Adipocyte (in vitro differentiated cells): ENCODE results near the gene GDA.

Experiments used
- DNase-seq: peaks from one replicate; pipeline ENCODE4 v3.0.0-alpha.2; 2015; ENCODE audit warnings: low read depth
- H3K27me3 ChIP-seq: replicated peaks from 2 replicates; pipeline ENCODE4 v1.7.0; 2013; ENCODE audit warnings: mild to moderate bottlenecking, low read length, moderate library complexity; ENCODE audit not compliant: control insufficient read depth, insufficient read depth
- H3K36me3 ChIP-seq: 2 replicates; pipeline ENCODE4 v1.7.0; 2013; ENCODE audit warnings: low read length, mild to moderate bottlenecking, moderate library complexity; ENCODE audit not compliant: control insufficient read depth, insufficient read depth, severe bottlenecking
- H3K4me1 ChIP-seq: 2 replicates; pipeline ENCODE4 v1.7.0; 2013; ENCODE audit warnings: mild to moderate bottlenecking, low read length, moderate library complexity; ENCODE audit not compliant: control insufficient read depth, insufficient read depth
- H3K4me3 ChIP-seq: 2 replicates; pipeline ENCODE4 v1.7.0; 2013; ENCODE audit warnings: mild to moderate bottlenecking, low read length, moderate library complexity
- H3K9ac ChIP-seq: 2 replicates; pipeline ENCODE4 v1.7.0; 2013; ENCODE audit warnings: mild to moderate bottlenecking, low read length, moderate library complexity
- H3K9me3 ChIP-seq: 2 replicates; pipeline ENCODE4 v1.7.0; 2013; ENCODE audit warnings: mild to moderate bottlenecking, low read length, moderate library complexity; ENCODE audit not compliant: control insufficient read depth

The GDA gene

DNA sequence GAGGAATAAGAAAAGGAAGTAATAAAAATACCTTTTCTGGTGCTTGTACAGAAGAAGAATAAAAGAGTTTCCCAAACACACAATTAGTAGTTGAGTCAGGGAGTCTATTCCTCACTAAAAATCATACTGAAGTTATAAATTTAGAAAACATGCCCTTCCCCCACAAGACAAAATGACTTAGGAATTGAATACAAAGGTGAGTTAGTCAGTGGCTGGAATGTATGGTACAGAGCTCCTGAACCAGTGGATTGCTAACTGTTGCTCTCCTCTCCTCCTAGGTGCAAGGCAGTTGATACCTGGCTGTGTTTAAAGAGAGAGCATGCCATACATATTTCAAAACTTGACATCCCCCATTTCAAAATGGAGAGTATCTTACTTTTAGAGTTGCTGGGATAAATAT lies 1.9 kb downstream of the GDA start:
- Histone ChIP-seq H3K36me3 (no peaks in the 10 kb centered on the region), H3K9ac (no peak overlapping the region), H3K4me3 (no peak overlapping the region), H3K27me3 (peaks cover 34% of the 10 kb centered on the region), H3K4me1 (no peaks in the 10 kb centered on the region), H3K9me3 (no peaks in the 10 kb centered on the region)
- no peak for DNase-seq

DNA sequence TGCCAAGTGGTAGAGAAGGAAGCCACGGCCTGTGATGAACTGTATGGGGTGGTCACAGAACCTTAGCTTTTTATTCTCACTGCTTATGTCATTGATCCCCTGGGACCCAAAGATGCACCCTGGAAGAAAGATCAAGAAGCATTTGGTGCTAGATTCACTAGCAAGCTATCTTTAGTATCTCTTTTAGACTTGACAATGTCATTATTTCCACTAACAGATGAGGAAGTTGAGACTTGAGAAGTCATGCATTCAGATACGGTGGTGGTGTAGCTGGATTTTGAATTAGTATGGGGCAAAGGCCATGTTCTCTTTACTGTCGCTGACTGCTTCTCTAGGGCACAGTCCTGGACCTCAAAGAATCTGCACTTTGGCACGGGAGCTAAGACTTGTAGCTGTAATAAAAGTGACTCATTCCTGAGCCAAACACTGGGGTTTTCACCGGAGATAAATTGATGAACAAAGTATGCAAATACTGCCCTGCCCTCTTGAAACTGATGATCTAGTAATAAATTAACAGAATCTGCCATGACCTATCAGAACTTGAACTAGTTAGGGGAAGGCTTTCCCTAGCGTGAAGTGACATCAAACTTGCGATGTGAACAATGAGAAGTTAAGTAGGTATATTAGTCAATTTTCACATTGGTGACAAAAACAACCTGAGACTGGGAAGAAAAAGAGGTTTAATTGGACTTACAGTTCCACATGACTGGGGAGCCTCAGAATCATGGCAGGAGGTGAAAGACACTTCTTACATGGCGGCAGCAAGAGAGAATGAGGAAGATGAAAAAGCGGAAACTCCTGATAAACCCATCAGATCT lies 5.4 kb downstream of the GDA start:
- H3K36me3 ChIP-seq = no peaks in the 10 kb centered on the region
- H3K9ac ChIP-seq = no peak overlapping the region
- H3K4me1 ChIP-seq = no peaks in the 10 kb centered on the region
- peaks cover 14% of the 10 kb centered on the region for H3K27me3 ChIP-seq
- DNase-seq = no peak
- no peaks in the 10 kb centered on the region for H3K9me3 ChIP-seq
- H3K4me3 ChIP-seq = no peak overlapping the region

GRCh38 chr9:72155301-72155700 lies 6.1 kb downstream of the GDA start:
- DNase-seq = no peak
- Histone ChIP-seq H3K4me1 (no peaks in the 10 kb centered on the region), H3K36me3 (no peaks in the 10 kb centered on the region)

DNA sequence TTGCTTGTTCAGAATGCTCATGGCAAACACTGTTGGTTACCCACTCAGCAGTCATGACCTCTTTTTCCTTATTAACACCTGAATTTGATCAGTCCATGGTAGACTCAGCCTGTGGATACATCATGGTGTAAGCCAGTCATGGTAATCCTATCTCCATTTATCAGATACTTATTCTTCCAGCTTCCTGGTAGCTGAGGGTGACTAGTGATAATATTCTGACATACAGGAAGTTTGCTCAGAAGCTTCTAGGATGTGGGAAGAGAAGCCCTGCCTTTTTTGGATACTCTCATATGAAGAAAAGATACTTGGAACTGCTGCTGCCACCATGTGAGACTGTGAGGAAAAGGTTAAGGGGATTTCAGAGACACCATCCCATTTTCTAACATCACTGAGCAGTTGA lies 7.3 kb downstream of the GDA start:
- no peaks in the 10 kb centered on the region for H3K4me1 ChIP-seq
- no peak overlapping the region for H3K9ac ChIP-seq
- H3K4me3 ChIP-seq = no peak overlapping the region
- no peaks in the 10 kb centered on the region for H3K9me3 ChIP-seq
- no peaks in the 10 kb centered on the region for H3K27me3 ChIP-seq
- no peaks in the 10 kb centered on the region for H3K36me3 ChIP-seq
- DNase-seq = no peak

More at GRCh38 chr9:72155301-72155700, 6.1 kb downstream of the GDA start:
- H3K9ac ChIP-seq = no peak overlapping the region
- H3K9me3 ChIP-seq = no peaks in the 10 kb centered on the region
- no peak overlapping the region for H3K4me3 ChIP-seq
- H3K27me3 ChIP-seq = peaks cover 8% of the 10 kb centered on the region

DNA sequence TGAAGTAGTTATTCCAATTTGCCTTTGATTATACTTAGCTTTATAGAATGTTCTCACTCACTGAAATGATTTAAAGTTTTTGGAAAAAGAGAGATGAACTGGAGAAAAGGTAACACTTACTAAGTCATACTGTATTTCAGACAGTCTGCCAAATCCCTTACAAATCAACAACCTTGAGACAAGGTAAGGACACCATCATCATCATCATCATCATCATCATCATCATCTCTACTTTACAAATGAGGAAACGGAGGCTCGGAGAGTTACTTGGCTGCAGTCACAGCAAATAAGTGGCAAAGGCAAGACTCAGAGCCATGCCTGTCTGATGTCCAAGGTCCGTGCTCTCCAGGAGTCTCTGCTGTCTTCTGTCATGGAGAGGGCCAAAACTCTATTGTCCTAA lies 9.4 kb downstream of the GDA start:
- no peak for DNase-seq
- no peak overlapping the region for H3K4me3 ChIP-seq
- H3K9ac ChIP-seq = no peak overlapping the region
- H3K9me3 ChIP-seq = no peaks in the 10 kb centered on the region
- H3K27me3 ChIP-seq = peaks cover under 1% of the 10 kb centered on the region
- no peaks in the 10 kb centered on the region for H3K36me3 ChIP-seq
- H3K4me1 ChIP-seq = no peaks in the 10 kb centered on the region

- no peak for DNase-seq
- H3K4me1 ChIP-seq = no peaks in the 10 kb centered on the region
- no peak overlapping the region for H3K9ac ChIP-seq
- no peaks in the 10 kb centered on the region for H3K36me3 ChIP-seq
- peaks cover 3% of the 10 kb centered on the region for H3K27me3 ChIP-seq
- H3K9me3 ChIP-seq = no peaks in the 10 kb centered on the region
- no peak overlapping the region for H3K4me3 ChIP-seq
These were observed 11.3 kb downstream of the GDA start for GRCh38 chr9:72160446-72161123.

DNA sequence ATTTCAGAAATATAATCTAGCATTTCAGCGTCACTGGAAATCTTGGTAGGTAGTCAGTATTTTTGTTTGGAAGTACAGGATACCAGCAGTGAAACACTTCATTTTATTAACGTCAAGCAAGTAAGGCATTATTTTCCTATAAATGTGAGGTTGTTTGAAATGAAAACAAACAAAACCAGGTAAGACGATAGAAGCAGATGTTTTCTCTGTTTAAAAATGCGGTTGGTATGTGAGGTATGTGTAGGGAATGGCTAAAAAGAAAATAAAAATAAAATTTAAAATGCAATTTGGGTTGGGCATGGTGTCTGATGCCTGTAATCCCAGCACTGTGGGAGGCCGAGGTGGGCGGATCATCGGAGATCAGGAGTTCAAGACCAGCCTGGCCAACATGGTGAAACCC lies 16.1 kb downstream of the GDA start:
- H3K4me3 ChIP-seq = no peak overlapping the region
- no peak overlapping the region for H3K9ac ChIP-seq
- H3K36me3 ChIP-seq = no peaks in the 10 kb centered on the region
- H3K4me1 ChIP-seq = peaks cover 4% of the 10 kb centered on the region
- no peaks in the 10 kb centered on the region for H3K9me3 ChIP-seq
- no peak for DNase-seq
- H3K27me3 ChIP-seq = peaks cover 3% of the 10 kb centered on the region

DNA sequence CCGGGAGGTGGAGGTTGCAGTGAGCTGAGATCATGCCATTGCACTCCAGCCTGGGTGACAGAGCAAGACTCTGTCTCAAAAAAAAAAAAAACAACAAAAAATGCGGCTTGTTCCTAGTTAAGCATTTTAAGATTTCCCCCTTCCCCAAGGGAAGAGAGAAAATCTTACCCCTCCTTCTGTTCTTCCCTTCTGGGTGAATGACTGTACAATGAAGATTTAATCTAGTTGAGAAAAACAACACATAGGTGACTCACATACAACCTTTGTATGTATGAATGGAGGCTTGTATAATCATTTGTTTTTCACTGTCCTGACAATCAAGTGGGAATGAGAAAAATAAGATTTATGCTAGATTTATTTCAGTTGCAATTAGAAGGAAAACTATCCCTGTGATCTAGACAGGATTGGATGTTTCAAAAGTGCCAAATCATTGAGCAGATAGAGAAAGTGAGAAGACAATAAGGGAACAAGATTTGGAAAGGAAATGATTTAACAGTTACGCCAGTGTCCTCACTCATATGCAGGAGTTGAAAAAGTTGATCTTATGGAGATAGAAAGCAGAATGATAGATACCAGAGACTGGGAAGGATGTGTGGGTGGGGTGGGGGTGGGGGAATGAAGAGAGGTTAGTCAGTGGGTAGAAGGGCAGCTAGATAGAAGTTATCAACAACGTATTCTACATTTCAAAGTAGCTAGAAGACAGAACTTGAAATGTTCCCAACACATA lies 16.7 kb downstream of the GDA start:
- Histone ChIP-seq H3K27me3 (peaks cover 3% of the 10 kb centered on the region), H3K9ac (no peak overlapping the region), H3K4me3 (no peak overlapping the region), H3K4me1 (peaks cover 4% of the 10 kb centered on the region), H3K36me3 (no peaks in the 10 kb centered on the region), H3K9me3 (no peaks in the 10 kb centered on the region)
- no peak for DNase-seq

GRCh38 chr9:72168075-72168474 lies 18.8 kb downstream of the GDA start:
- Histone ChIP-seq H3K9me3 (no peaks in the 10 kb centered on the region), H3K9ac (no peak overlapping the region), H3K4me1 (peaks cover 7% of the 10 kb centered on the region), H3K27me3 (peaks cover 3% of the 10 kb centered on the region), H3K4me3 (no peak overlapping the region), H3K36me3 (no peaks in the 10 kb centered on the region)
- DNase-seq = no peak

GRCh38 chr9:72169178-72169577 lies 19.9 kb downstream of the GDA start:
- H3K27me3 ChIP-seq = no peaks in the 10 kb centered on the region
- no peak overlapping the region for H3K4me3 ChIP-seq
- H3K9me3 ChIP-seq = no peaks in the 10 kb centered on the region
- DNase-seq = no peak
- H3K36me3 ChIP-seq = no peaks in the 10 kb centered on the region
- H3K9ac ChIP-seq = no peak overlapping the region
- peaks cover 7% of the 10 kb centered on the region for H3K4me1 ChIP-seq

- Histone ChIP-seq H3K4me3 (no peak overlapping the region), H3K36me3 (no peaks in the 10 kb centered on the region), H3K27me3 (no peaks in the 10 kb centered on the region), H3K9ac (no peak overlapping the region), H3K9me3 (peaks cover 6% of the 10 kb centered on the region), H3K4me1 (peaks cover 7% of the 10 kb centered on the region)
- no peak for DNase-seq
These were observed 23.8 kb downstream of the GDA start for GRCh38 chr9:72173080-72173479.
